Mesendoderm (in vitro differentiated cells): Measurements from ENCODE around the gene CLPSL2.

Experiments
- DNase-seq: peaks from one replicate; pipeline ENCODE4 v3.0.0; 2013
- H2AK5ac ChIP-seq: 2 replicates; pipeline ENCODE4 v1.6.1; 2013; ENCODE audit warnings: low read length, inconsistent platforms
- H2BK120ac ChIP-seq: 2 replicates; pipeline ENCODE4 v1.6.1; 2013; ENCODE audit warnings: low read depth, mild to moderate bottlenecking, low read length, moderate library complexity, mixed read lengths
- H2BK15ac ChIP-seq: replicated peaks from 2 replicates; pipeline ENCODE4 v1.6.1; 2013; ENCODE audit warnings: low read depth, mild to moderate bottlenecking, moderate library complexity
- H2BK5ac ChIP-seq: 2 replicates; pipeline ENCODE4 v1.6.1; 2013; ENCODE audit warnings: low read length, inconsistent platforms
- H3K18ac ChIP-seq: 2 replicates; pipeline ENCODE4 v1.6.1; 2013; ENCODE audit warnings: mild to moderate bottlenecking, low read length, mixed read lengths
- H3K23ac ChIP-seq: one replicate; pipeline ENCODE4 v1.6.1; 2013; ENCODE audit warnings: low read length
- H3K27ac ChIP-seq: 2 replicates; pipeline ENCODE4 v1.5.1; 2013; ENCODE audit warnings: low read depth, mild to moderate bottlenecking, inconsistent platforms, low read length, moderate library complexity
- H3K27me3 ChIP-seq: 2 replicates; pipeline ENCODE4 v1.6.1; 2013; ENCODE audit warnings: low read length, control low read depth, mild to moderate bottlenecking, inconsistent platforms; ENCODE audit not compliant: insufficient read depth, poor library complexity
- H3K36me3 ChIP-seq: 2 replicates; pipeline ENCODE4 v1.6.1; 2013; ENCODE audit warnings: low read length, inconsistent platforms; ENCODE audit not compliant: control insufficient read depth, insufficient read depth
- H3K4ac ChIP-seq: one replicate; pipeline ENCODE4 v1.6.1; 2013; ENCODE audit warnings: low read depth, mild to moderate bottlenecking, low read length, moderate library complexity
- H3K4me1 ChIP-seq: 2 replicates; pipeline ENCODE4 v1.6.1; 2013; ENCODE audit warnings: low read depth, low read length, inconsistent platforms; ENCODE audit not compliant: control insufficient read depth
- H3K4me2 ChIP-seq: 2 replicates; pipeline ENCODE4 v1.6.1; 2013; ENCODE audit warnings: low read length
- H3K4me3 ChIP-seq: 2 replicates; pipeline ENCODE4 v1.5.1; 2013; ENCODE audit warnings: mild to moderate bottlenecking, low read length
- H3K56ac ChIP-seq: one replicate; pipeline ENCODE4 v1.6.1; 2013; ENCODE audit warnings: low read length
- H3K79me1 ChIP-seq: 2 replicates; pipeline ENCODE4 v1.6.1; 2013; ENCODE audit warnings: low read length, inconsistent platforms
- H3K79me2 ChIP-seq: 2 replicates; pipeline ENCODE4 v1.6.1; 2013; ENCODE audit warnings: mild to moderate bottlenecking, low read length; ENCODE audit not compliant: control insufficient read depth, insufficient read depth
- H3K9ac ChIP-seq: 2 replicates; pipeline ENCODE4 v1.6.1; 2013; ENCODE audit warnings: low read length, inconsistent platforms
- H4K5ac ChIP-seq: one replicate; pipeline ENCODE4 v1.6.1; 2013; ENCODE audit warnings: low read length
- H4K8ac ChIP-seq: one replicate; pipeline ENCODE4 v1.6.1; 2013; ENCODE audit warnings: low read depth, mild to moderate bottlenecking, control low read depth, low read length, moderate library complexity
- WGBS: extraction: QIAGEN DNeasy Blood & Tissue Kit; methylation state at CpG from one replicate; pipeline ENCODE4 v1.1.7; 2013; ENCODE audit warnings: low lambda C conversion rate, missing lambda C conversion rate; ENCODE audit not compliant: insufficient coverage; ENCODE audit errors: extremely low coverage; 5-methylcytosine and 5-hydroxymethylcytosine counted together

CLPSL2 gene

DNA sequence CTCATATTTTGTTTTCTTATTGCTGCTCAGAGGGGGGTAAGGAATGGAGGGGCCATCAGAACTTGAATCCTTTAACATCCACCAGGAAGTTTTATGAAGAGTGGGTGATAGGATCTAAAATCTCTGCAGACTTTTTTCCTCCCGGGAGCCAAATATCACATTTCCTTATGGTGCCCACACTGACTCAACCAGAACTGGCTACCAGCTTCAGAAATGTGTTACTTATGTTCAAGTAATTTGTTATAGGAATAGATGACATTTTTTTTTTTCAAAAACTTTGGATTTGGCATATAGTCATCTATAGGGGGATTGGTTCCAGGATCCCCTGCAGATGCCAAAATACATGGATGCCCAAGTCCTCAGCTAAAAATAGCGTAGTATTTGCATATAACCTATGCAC, 47.2 kb downstream of the CLPSL2 start:
- no peak overlapping the region for H3K9ac ChIP-seq
- no peak overlapping the region for H3K18ac ChIP-seq
- no peaks in the 10 kb centered on the region for H3K36me3 ChIP-seq
- no peak overlapping the region for H3K27ac ChIP-seq
- H4K8ac ChIP-seq, result no peak overlapping the region
- DNase-seq, result no peak
- no peaks in the 10 kb centered on the region for H3K4me1 ChIP-seq
- no CpG with 5 or more reads among the region's 2 CpGs for WGBS
- no peak overlapping the region for H3K23ac ChIP-seq
- no peak overlapping the region for H2BK5ac ChIP-seq
- H4K5ac ChIP-seq, result no peak overlapping the region
- H2BK15ac ChIP-seq, result no peak overlapping the region
- no peak overlapping the region for H3K4ac ChIP-seq
- no peak overlapping the region for H2BK120ac ChIP-seq
- H3K56ac ChIP-seq, result no peak overlapping the region
- no peaks in the 10 kb centered on the region for H3K27me3 ChIP-seq
- H2AK5ac ChIP-seq, result no peak overlapping the region
- no peak overlapping the region for H3K4me3 ChIP-seq
- no peaks in the 10 kb centered on the region for H3K79me2 ChIP-seq
- no peaks in the 10 kb centered on the region for H3K79me1 ChIP-seq
- H3K4me2 ChIP-seq, result no peak overlapping the region

DNA sequence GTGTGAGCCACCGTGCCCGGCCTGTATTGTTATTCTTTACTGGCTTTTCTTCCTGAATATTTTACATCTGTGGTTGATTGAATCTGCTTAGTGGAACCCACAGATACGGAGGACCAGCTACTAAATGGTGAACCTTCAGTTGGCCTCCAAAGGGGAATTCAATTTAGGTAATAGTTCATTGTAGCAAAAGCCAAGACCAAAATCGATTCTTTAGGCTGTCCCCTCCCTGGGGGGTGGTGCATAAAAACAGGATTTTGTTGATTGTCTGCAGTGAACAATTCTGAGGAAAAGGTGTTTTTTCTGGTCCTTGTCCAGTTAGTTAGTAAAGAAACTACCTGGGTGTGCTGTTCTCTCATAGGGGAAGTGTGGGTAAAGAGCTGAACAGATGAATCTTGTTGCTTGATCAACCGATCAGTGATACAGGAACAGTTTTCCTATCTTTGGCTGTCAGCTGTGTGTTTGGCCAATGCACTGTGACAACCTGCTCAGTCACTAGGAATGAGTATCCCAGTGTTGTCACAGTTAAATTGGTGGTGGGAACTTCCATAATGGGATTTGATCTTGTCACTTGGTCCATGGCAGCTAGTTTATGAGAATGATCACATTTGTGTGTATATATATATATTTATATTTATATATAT, 48.3 kb downstream of the CLPSL2 start:
- H3K79me1 ChIP-seq, result no peaks in the 10 kb centered on the region
- H3K4ac ChIP-seq, result no peak overlapping the region
- H2AK5ac ChIP-seq, result no peak overlapping the region
- no peak overlapping the region for H2BK5ac ChIP-seq
- H4K5ac ChIP-seq, result no peak overlapping the region
- no peak overlapping the region for H3K23ac ChIP-seq
- H3K79me2 ChIP-seq, result no peaks in the 10 kb centered on the region
- H3K9ac ChIP-seq, result no peak overlapping the region
- H3K18ac ChIP-seq, result no peak overlapping the region
- WGBS, result no CpG with 5 or more reads among the region's 5 CpGs
- H3K27me3 ChIP-seq, result no peaks in the 10 kb centered on the region
- H2BK15ac ChIP-seq, result no peak overlapping the region
- no peak for DNase-seq
- no peak overlapping the region for H3K56ac ChIP-seq
- no peak overlapping the region for H2BK120ac ChIP-seq
- no peak overlapping the region for H4K8ac ChIP-seq
- no peaks in the 10 kb centered on the region for H3K4me1 ChIP-seq
- H3K27ac ChIP-seq, result no peak overlapping the region
- no peak overlapping the region for H3K4me3 ChIP-seq
- no peak overlapping the region for H3K4me2 ChIP-seq
- H3K36me3 ChIP-seq, result no peaks in the 10 kb centered on the region
